ENCODE measurements around the gene RGS11. TPM values are rescaled to one million over a fixed set of nuclear protein-coding genes. Genes with fewer than 3 reads are reported as not detected.
"Not testable (repeated sequence)": the region's sequence is repeated elsewhere in the genome, so short reads cannot be mapped to it uniquely, and the experiment has no call there.

The RGS11 gene
- total RNA-seq, 2 experiments from 2014 or later, result 0.10 to 0.40 TPM

DNA sequence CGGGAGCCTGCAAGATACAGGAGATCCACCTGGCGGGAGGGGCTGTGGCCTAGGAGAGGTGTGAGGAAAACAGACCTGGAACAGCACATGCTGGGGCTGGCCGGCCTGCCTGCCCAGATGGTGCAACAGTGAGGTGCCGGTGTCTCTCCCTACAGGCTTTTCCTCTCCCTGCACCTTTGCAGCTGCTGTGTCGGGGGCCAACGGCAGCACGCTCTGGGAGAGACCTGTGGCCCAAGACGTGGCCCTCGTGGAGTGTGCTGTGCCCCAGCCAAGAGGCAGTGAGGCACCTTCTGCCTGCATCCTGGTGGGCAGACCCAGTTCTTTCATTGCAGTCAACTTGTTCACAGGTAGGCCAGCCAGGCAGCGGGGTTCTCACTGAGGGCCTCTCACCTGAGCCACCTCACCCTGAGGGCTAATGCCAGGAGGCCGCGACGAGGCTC is 15.9 kb downstream of the RGS11 start:
- Mint-ChIP-seq H3K9me3 (no peaks in the 10 kb centered on the region), H3K27me3 (no peaks in the 10 kb centered on the region), H3K27ac (no peak overlapping the region), H3K36me3 (ENCODE audit: low read depth) (peaks cover 14% of the 10 kb centered on the region), H3K4me3 (no peak overlapping the region), H3K4me1 (peaks cover 21% of the 10 kb centered on the region)
- DNase-seq, result no peak
- CTCF ChIA-PET, result no interaction called here
- POLR2A ChIA-PET, result no interaction called here

DNA sequence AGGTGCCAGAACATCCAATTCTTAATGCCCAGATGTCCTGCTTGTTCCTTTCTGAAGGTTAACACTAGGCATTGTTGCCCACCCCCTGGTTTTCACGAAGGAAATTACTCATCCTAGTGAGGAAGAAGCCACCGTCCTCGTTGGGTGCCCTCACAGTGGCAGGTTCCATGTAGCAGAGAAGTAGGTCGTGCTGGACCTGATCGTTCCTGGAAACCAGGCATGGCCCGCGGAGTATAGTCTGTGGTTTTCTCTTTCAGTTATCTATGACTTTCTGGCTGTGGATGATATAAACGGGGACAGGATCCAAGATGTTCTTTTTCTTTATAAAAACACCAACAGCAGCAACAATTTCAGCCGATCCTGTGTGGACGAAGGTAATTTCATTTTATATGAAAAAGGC is 16.5 kb downstream of the RGS11 start:
- Mint-ChIP-seq H3K27ac (peak overlapping the region; percentile 7), H3K9me3 (no peaks in the 10 kb centered on the region), H3K27me3 (no peaks in the 10 kb centered on the region), H3K36me3 (ENCODE audit: low read depth) (peaks cover 15% of the 10 kb centered on the region), H3K4me1 (peaks cover 25% of the 10 kb centered on the region), H3K4me3 (no peak overlapping the region)
- CTCF ChIA-PET, result no interaction called here
- POLR2A ChIA-PET, result no interaction called here
- no peak for DNase-seq

DNA sequence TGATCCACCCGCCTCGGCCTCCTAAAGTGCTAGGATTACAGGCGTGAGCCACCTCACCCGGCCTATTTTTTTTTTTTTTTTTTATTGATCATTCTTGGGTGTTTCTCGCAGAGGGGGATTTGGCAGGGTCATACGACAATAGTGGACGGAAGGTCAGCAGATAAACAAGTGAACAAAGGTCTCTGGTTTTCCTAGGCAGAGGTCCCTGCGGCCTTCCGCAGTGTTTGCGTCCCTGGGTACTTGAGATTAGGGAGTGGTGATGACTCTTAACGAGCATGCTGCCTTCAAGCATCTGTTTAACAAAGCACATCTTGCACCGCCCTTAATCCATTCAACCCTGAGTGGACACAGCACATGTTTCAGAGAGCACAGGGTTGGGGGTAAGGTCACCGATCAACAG is 17.7 kb downstream of the RGS11 start:
- peaks cover 34% of the 10 kb centered on the region for H3K4me1 Mint-ChIP-seq
- H3K27me3 Mint-ChIP-seq, DNase-seq, H3K4me3 Mint-ChIP-seq, H3K9me3 Mint-ChIP-seq, H3K27ac Mint-ChIP-seq, POLR2A ChIA-PET, CTCF ChIA-PET: not testable (repeated sequence)
- peaks cover 19% of the 10 kb centered on the region for H3K36me3 Mint-ChIP-seq (ENCODE audit: low read depth)

DNA sequence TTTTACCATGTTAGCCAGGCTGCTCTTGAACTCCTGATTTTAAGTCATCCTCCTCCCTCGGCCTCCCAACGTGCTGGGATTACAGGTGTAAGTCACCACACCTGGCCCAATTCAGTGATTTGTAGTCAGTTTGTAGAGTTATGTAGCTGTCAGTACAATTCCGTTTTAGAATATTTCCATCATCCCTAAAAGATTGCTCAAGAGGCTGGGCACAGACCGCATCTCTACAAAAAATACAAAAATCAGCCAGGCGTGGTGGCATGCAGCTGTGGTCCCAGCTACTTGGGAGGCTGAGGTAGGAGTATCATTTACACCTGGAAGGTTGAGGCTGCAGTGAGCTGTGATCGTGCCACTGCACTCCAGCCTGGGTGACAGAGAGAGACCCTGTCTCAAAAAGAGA is 20.6 kb downstream of the RGS11 start:
- ChIA-PET POLR2A (interaction anchor here (1.3 kb wide), 1 partner anchor 27 kb away, joined by 6 read pairs; no protein-coding TSS in a partner anchor), CTCF (interaction anchor here (1.4 kb wide), 1 partner anchor 148 kb away, joined by 4 read pairs; no protein-coding TSS in a partner anchor)
- H3K4me1 Mint-ChIP-seq, result peaks cover 48% of the 10 kb centered on the region
- no peaks in the 10 kb centered on the region for H3K9me3 Mint-ChIP-seq
- H3K36me3 Mint-ChIP-seq (ENCODE audit: low read depth), result peaks cover 16% of the 10 kb centered on the region
- peak overlapping the region; percentile 81 for H3K27ac Mint-ChIP-seq
- no peaks in the 10 kb centered on the region for H3K27me3 Mint-ChIP-seq
- peak overlapping the region; percentile 37 for H3K4me3 Mint-ChIP-seq
- DNase-seq, result no peak

DNA sequence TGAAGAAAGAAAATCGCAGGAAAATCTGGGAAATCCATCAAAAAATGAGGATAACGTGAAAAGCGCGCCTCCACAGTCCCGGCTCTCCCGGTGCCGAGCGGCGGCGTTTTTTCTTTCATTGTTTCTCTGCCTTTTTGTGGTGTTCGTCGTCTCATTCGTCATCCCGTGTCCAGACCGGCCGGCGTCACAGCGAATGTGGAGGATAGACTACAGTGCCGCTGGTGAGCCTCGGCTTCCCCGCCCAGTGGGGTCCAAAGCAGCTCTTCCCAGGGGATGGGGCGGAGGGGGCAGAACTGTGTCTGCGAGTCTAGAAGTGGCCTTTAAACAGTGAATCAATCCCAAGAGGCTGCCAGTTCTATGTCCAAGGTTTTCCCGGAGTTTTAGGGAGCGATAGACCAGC is 21.3 kb downstream of the RGS11 start:
- DNase-seq, result no peak
- Mint-ChIP-seq H3K9me3 (no peaks in the 10 kb centered on the region), H3K4me1 (peaks cover 47% of the 10 kb centered on the region), H3K36me3 (ENCODE audit: low read depth) (peaks cover 17% of the 10 kb centered on the region), H3K27me3 (no peaks in the 10 kb centered on the region), H3K4me3 (peak overlapping the region; percentile 51), H3K27ac (no peak overlapping the region)
- CTCF ChIA-PET, result interaction anchor here (1.4 to 2.4 kb wide), 2 partner anchors 20 to 147 kb away, joined by 4 to 10 read pairs; partner anchors contain the start of gene FAM234A
- POLR2A ChIA-PET, result interaction anchor here (1.3 to 2.2 kb wide), 2 partner anchors 20 to 27 kb away, joined by 6 to 24 read pairs; partner anchors contain the start of gene FAM234A

DNA sequence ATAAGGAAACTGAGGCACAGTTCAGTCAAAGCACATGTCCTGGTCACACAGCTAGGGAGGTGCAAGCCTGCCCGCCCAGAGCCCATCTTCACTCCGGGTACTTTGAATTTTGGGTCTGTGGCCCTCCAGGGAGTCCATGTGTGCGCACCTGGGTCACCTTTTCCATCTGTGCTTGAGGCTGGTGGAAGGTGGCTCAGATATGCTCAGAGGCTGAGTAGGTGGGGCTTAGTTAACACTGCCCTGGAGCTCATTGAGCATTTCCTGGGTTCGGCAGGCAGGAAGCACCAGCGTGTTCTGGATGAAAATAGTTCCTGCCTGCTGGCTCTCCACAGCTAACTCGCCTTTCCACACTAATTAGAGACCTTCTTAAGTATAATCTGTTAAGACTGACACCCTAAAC is 21.9 kb downstream of the RGS11 start:
- Mint-ChIP-seq H3K9me3 (no peaks in the 10 kb centered on the region), H3K27me3 (no peaks in the 10 kb centered on the region), H3K4me3 (peak overlapping the region; percentile 51), H3K4me1 (peaks cover 41% of the 10 kb centered on the region), H3K27ac (peak overlapping the region; percentile 90), H3K36me3 (ENCODE audit: low read depth) (peaks cover 17% of the 10 kb centered on the region)
- POLR2A ChIA-PET, result interaction anchor here (1.3 to 2.2 kb wide), 2 partner anchors 19 to 26 kb away, joined by 6 to 24 read pairs; partner anchors contain the start of gene FAM234A
- CTCF ChIA-PET, result interaction anchor here (0.9 to 2.4 kb wide), 2 partner anchors 19 to 83 kb away, joined by 3 to 10 read pairs; partner anchors contain the start of gene FAM234A
- peak; percentile 25 for DNase-seq

DNA sequence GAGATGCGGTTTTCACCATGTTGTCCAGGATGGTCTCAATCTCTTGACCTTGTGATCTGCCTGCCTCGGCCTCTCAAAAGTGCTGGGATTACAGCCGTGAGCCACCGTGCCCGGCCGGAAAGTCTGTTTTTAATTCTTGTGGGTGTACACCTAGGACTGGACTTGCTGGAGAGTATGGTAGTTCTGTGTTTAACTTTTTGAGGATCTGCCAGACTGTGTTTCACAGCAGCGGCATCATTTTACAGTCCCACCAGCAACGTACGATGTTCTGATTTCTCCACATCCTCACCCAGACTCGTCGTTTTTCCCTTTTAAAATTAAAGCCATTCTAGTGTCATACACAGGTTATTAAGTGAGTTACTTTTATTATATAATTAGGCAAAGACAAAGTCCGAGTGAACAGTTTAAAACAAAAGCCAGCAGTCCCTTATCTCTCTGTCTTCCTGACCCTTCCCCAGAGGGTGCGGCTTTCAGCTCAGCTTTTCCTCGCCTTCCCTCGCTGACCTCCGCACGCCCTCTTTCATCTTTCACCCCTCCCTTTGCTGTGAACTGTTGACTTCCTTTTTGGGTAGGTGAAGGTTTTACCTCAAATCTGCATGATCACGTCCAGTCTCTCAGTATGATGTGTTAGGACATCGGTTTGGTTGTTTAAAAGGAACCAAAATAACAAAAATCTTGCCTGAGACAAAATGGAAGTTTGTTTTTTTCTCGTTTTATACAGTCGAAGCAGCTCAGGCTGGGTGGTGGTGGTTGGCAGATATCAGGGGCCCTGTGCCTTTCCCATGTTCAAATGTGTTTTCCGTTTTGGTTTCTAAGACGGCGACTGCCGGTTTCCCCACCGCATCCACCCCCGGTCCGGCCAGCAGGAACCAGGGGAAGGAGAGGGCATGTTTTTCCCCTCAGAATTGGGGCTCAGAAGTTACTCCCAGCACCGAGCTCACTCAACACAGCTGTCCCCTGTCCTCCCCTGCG is 23.1 kb downstream of the RGS11 start:
- DNase-seq, result peak; percentile 51
- no peaks in the 10 kb centered on the region for H3K27me3 Mint-ChIP-seq
- peaks cover 39% of the 10 kb centered on the region for H3K4me1 Mint-ChIP-seq
- no peaks in the 10 kb centered on the region for H3K9me3 Mint-ChIP-seq
- ChIA-PET POLR2A (interaction anchor here (1.0 to 2.2 kb wide), 5 partner anchors 10 to 72 kb away, joined by 3 to 24 read pairs (median 5); partner anchors contain the start of gene FAM234A), CTCF (interaction anchor here (2.4 kb wide), 1 partner anchor 18 kb away, joined by 10 read pairs; the partner anchor contains the start of gene FAM234A)
- H3K4me3 Mint-ChIP-seq, result peak overlapping the region; percentile 65
- H3K27ac Mint-ChIP-seq, result peak overlapping the region; percentile 90
- peaks cover 15% of the 10 kb centered on the region for H3K36me3 Mint-ChIP-seq (ENCODE audit: low read depth)

DNA sequence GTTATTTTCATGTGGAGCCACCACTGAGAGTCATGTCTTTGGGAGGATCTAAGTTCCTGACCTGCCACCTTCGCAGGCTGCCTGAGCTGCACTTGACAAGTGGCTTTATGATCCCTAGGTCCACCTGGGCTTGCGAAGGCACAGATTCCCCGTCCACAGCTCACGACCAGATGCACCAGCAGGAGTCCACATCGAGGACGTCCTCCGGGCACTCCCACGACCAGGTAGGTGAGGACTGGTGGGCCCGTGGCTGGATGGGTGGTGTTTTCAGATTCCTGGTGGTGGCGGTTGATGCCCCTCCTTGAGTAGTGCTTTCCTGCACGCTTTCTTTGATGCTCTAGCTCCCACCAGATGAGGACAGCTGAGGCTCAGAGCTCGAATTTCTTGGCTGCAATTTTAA is 26.3 kb downstream of the RGS11 start:
- no peak overlapping the region for H3K27ac Mint-ChIP-seq
- no peaks in the 10 kb centered on the region for H3K9me3 Mint-ChIP-seq
- DNase-seq, result no peak
- CTCF ChIA-PET, result interaction anchor here (1.3 kb wide), 1 partner anchor 14 kb away, joined by 3 read pairs; no protein-coding TSS in a partner anchor
- POLR2A ChIA-PET, result no interaction called here
- peaks cover 24% of the 10 kb centered on the region for H3K4me1 Mint-ChIP-seq
- H3K27me3 Mint-ChIP-seq, result no peaks in the 10 kb centered on the region
- H3K4me3 Mint-ChIP-seq, result no peak overlapping the region
- peaks cover 7% of the 10 kb centered on the region for H3K36me3 Mint-ChIP-seq (ENCODE audit: low read depth)

DNA sequence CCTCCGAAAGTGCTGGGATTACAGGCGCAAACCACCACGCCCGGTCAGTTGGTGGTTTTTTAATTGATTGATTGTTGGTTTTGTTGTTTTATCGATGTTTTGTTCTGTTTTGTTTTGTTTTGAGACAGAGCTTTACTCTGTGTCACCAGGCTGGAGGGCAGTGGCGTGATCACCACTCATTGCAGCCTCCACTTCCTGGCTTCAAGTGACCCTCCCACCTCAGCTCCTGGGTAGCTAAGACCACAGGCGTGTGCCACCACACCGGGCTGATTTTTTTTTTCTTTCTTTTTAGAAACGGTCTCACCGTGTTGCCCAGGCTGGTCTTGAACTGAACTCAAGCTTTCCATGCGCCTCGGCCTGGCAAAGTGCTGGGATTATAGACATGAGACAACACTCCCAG is 28.7 kb downstream of the RGS11 start:
- Mint-ChIP-seq H3K27me3 (no peaks in the 10 kb centered on the region), H3K4me3 (no peak overlapping the region), H3K4me1 (peaks cover 9% of the 10 kb centered on the region), H3K27ac (no peak overlapping the region), H3K9me3 (no peaks in the 10 kb centered on the region), H3K36me3 (ENCODE audit: low read depth) (peaks cover 3% of the 10 kb centered on the region)
- no peak for DNase-seq
- ChIA-PET POLR2A (no interaction called here), CTCF (no interaction called here)

DNA sequence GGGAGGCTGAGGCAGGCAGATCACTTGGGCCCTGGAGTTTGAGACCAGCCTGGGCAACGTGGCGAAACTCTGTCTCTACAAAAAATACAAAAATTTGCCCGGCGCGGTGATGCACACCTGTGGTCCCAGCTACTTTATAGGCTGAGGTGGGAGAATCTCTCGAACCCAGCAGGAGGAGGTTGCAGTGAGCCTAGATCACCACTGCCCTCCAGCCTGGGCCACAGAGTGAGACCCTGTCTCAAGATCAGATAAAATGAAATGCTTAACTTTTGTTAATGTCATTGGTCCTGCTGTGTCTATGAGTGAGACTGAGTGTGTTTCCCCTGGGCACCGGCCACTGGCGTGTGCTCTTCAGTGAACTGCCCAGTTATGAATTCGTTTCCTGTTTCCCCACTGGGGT is 30.6 kb downstream of the RGS11 start:
- no peaks in the 10 kb centered on the region for H3K36me3 Mint-ChIP-seq (ENCODE audit: low read depth)

DNA sequence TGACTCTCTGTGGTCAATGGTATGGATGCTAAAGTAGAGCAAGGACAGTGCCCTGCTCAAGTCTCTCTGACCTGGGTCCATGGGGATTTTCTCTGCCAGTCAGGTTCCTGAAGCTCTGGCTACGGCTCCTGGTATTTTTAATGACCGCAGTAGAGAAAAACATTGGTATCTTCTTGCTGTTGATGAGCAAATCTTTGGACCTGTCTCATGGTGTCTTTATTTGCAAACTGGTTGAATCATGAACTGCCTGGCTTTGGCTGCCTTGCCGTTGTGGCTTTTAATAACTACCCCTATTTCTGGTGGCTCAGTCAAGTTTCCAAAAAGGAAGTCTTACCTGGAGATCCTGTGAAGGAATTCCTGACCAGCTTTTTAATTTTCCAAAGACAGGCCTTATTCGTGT is 32.4 kb downstream of the RGS11 start:
- H3K27ac Mint-ChIP-seq, result no peak overlapping the region
- CTCF ChIA-PET, result interaction anchor here (1.1 kb wide), 1 partner anchor 8 kb away, joined by 3 read pairs; the partner anchor contains the start of gene FAM234A
- peaks cover 21% of the 10 kb centered on the region for H3K4me1 Mint-ChIP-seq
- H3K36me3 Mint-ChIP-seq (ENCODE audit: low read depth), result no peaks in the 10 kb centered on the region
- POLR2A ChIA-PET, result interaction anchor here (0.8 to 1.7 kb wide), 3 partner anchors 8 to 15 kb away, joined by 3 to 5 read pairs (median 5); partner anchors contain the start of gene FAM234A
- H3K27me3 Mint-ChIP-seq, result no peaks in the 10 kb centered on the region
- no peak overlapping the region for H3K4me3 Mint-ChIP-seq
- no peak for DNase-seq
- no peaks in the 10 kb centered on the region for H3K9me3 Mint-ChIP-seq

More for the DNA sequence above, 30.6 kb downstream of the RGS11 start:
- no peak for DNase-seq
- Mint-ChIP-seq H3K27me3 (no peaks in the 10 kb centered on the region), H3K4me1 (peaks cover 15% of the 10 kb centered on the region), H3K27ac (no peak overlapping the region), H3K4me3 (no peak overlapping the region), H3K9me3 (no peaks in the 10 kb centered on the region)
- POLR2A ChIA-PET, result interaction anchor here (1.9 kb wide), 1 partner anchor 10 kb away, joined by 9 read pairs; the partner anchor contains the start of gene FAM234A
- CTCF ChIA-PET, result interaction anchor here (1.9 kb wide), 1 partner anchor 10 kb away, joined by 9 read pairs; the partner anchor contains the start of gene FAM234A

DNA sequence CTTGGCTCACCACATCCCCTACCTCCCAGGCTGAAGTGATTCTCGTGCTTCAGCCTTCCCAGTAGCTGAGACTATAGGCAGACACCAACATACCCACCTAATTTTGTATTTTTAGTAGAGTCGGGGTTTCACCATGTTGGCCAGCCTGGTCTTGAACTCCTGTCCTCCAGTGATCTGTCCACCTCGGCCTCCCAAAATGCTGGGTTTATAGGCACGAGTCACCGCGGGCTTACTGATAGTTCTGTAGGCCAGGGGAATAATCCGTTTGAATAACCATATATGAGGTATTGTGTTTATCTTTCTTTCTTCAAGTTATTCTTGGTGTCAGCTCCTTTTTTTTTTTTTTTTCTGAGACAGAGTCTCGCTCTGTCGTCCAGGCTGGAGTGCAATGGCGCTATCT is 33.5 kb downstream of the RGS11 start:
- POLR2A ChIA-PET, result interaction anchor here (1.7 kb wide), 1 partner anchor 10 kb away, joined by 5 read pairs; no protein-coding TSS in a partner anchor
- no peak for DNase-seq
- H3K36me3 Mint-ChIP-seq (ENCODE audit: low read depth), result peaks cover under 1% of the 10 kb centered on the region

DNA sequence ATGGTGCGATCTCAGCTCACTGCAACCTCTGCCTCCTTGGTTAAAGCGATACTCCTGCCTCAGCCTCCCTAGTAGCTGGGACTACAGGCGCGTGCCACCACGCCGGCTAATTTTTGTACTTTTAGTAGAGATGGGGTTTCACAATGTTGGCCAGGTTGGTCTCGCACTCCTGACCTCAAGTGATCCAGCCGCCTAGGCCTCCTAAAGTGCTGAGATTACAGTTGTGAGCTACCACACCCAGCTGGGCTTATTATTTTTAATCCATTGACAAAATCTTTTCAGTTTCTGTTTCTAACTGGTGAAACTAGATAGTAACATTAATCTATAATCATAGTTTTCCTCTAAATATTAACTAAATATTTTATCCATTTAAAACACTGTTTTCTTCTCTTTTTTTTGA is 35.2 kb downstream of the RGS11 start:
- Mint-ChIP-seq H3K4me1 (peaks cover 24% of the 10 kb centered on the region), H3K36me3 (ENCODE audit: low read depth) (peaks cover 3% of the 10 kb centered on the region), H3K9me3 (no peaks in the 10 kb centered on the region), H3K4me3 (no peak overlapping the region), H3K27me3 (no peaks in the 10 kb centered on the region), H3K27ac (no peak overlapping the region)
- POLR2A ChIA-PET, result interaction anchor here (1.6 kb wide), 1 partner anchor 13 kb away, joined by 6 read pairs; no protein-coding TSS in a partner anchor
- CTCF ChIA-PET, result interaction anchor here (0.6 to 0.7 kb wide), 2 partner anchors 16 to 60 kb away, joined by 3 read pairs; no protein-coding TSS in a partner anchor
- no peak for DNase-seq

More for the DNA sequence above, 33.5 kb downstream of the RGS11 start:
- peaks cover 21% of the 10 kb centered on the region for H3K4me1 Mint-ChIP-seq
- CTCF ChIA-PET, result interaction anchor here (1.1 kb wide), 1 partner anchor 7 kb away, joined by 3 read pairs; the partner anchor contains the start of gene FAM234A
- H3K27me3 Mint-ChIP-seq, result no peaks in the 10 kb centered on the region
- no peaks in the 10 kb centered on the region for H3K9me3 Mint-ChIP-seq
- peak overlapping the region; percentile 34 for H3K27ac Mint-ChIP-seq
- H3K4me3 Mint-ChIP-seq, result no peak overlapping the region
